SU-DHL-6 (cell line): Measurements from ENCODE around the gene RAB27B.

Experiments used
- H2AFZ ChIP-seq: fragments of 200-600 bp; sonication (generic); 2 replicates; pipeline ENCODE4 v1.6.1; 2014; ENCODE audit warnings: low read depth, mild to moderate bottlenecking, moderate library complexity, mixed read lengths, antibody characterized with exemption, low read length; ENCODE audit not compliant: severe bottlenecking
- H3F3A ChIP-seq: fragments of 200-600 bp; shearing (Covaris generic); 2 replicates; pipeline ENCODE4 v1.6.0; 2016; ENCODE audit warnings: antibody characterized with exemption, mild to moderate bottlenecking; ENCODE audit not compliant: insufficient read depth
- H3K27ac ChIP-seq: fragments of 200-600 bp; sonication (generic); 2 replicates; pipeline ENCODE4 v1.5.1; 2016; ENCODE audit warnings: low read depth, mild to moderate bottlenecking, low read length, moderate library complexity, mixed read lengths
- H3K27me3 ChIP-seq: fragments of 200-600 bp; sonication (generic), shearing (Covaris generic); 2 replicates; pipeline ENCODE4 v1.6.0; 2014; ENCODE audit warnings: mild to moderate bottlenecking, low read length
- H3K36me3 ChIP-seq: fragments of 200-600 bp; sonication (generic); 2 replicates; pipeline ENCODE4 v1.6.1; 2014; ENCODE audit warnings: mild to moderate bottlenecking, low read length, mixed read lengths
- H3K4me2 ChIP-seq: fragments of 300-600, 200-600 bp; shearing (Covaris generic), sonication (generic); 2 replicates; pipeline ENCODE4 v1.6.0; 2014; ENCODE audit warnings: low read length, low read depth, mild to moderate bottlenecking; ENCODE audit not compliant: poor library complexity, severe bottlenecking
- H3K4me3 ChIP-seq: fragments of 200-600 bp; sonication (generic); 2 replicates; pipeline ENCODE4 v1.5.1; 2014; ENCODE audit warnings: antibody characterized with exemption, low read length, mild to moderate bottlenecking, mixed read lengths; ENCODE audit not compliant: insufficient read depth, poor library complexity, severe bottlenecking
- H3K79me2 ChIP-seq: fragments of 200-600 bp; sonication (generic); 2 replicates; pipeline ENCODE4 v1.6.1; 2014; ENCODE audit warnings: mild to moderate bottlenecking, low read length, moderate library complexity; ENCODE audit not compliant: insufficient read depth
- H3K9ac ChIP-seq: fragments of 200-600 bp; sonication (generic); 2 replicates; pipeline ENCODE4 v1.7.0; 2014; ENCODE audit warnings: mild to moderate bottlenecking, low read length
- H3K9me2 ChIP-seq: fragments of 200-600 bp; sonication (generic); replicated peaks from 2 replicates; pipeline ENCODE4 v1.6.1; 2014; ENCODE audit warnings: low read length; ENCODE audit not compliant: insufficient read depth
- H3K9me3 ChIP-seq: fragments of 200-600 bp; sonication (generic); 2 replicates; pipeline ENCODE4 v1.6.1; 2014; ENCODE audit warnings: low read length, mixed read lengths; ENCODE audit not compliant: insufficient read depth
- H4K20me1 ChIP-seq: fragments of 200-600 bp; sonication (generic); 2 replicates; pipeline ENCODE4 v1.6.1; 2014; ENCODE audit warnings: low read depth, mild to moderate bottlenecking, antibody characterized with exemption, low read length, moderate library complexity, mixed read lengths
- CTCF ChIP-seq: fragments of 200-600 bp; sonication (generic); IDR thresholded peaks from one replicate; pipeline ENCODE4 v1.5.1; 2017; ENCODE audit warnings: antibody characterized with exemption, mild to moderate bottlenecking, low read length, moderate library complexity; ENCODE audit not compliant: insufficient read depth, poor library complexity, severe bottlenecking
- EZH2phosphoT487 ChIP-seq: fragments of 200-600 bp; sonication (generic), shearing (Covaris generic); conservative IDR thresholded peaks from 2 replicates; pipeline ENCODE4 v1.6.1; 2018; ENCODE audit warnings: mild to moderate bottlenecking, antibody characterized with exemption, low read length, moderate library complexity, mixed read lengths

Gene RAB27B

GRCh38 chr18:54888378-54888777 lies 60.1 kb downstream of the RAB27B start:
- Histone ChIP-seq H4K20me1 (no peaks in the 10 kb centered on the region), H3K9ac (no peak overlapping the region), H3K4me2 (no peak overlapping the region), H2AFZ (no peak overlapping the region), H3K9me3 (no peaks in the 10 kb centered on the region), H3K9me2 (no peaks in the 10 kb centered on the region), H3K4me3 (no peak overlapping the region), H3K27ac (no peak overlapping the region), H3K79me2 (no peaks in the 10 kb centered on the region), H3K27me3 (no peaks in the 10 kb centered on the region), H3F3A (no peaks in the 10 kb centered on the region), H3K36me3 (no peaks in the 10 kb centered on the region)
- TF ChIP-seq CTCF (no peak), EZH2phosphoT487 (no peak)

GRCh38 chr18:54888933-54889332 lies 60.7 kb downstream of the RAB27B start:
- H3K36me3 ChIP-seq = no peaks in the 10 kb centered on the region
- no peak overlapping the region for H2AFZ ChIP-seq
- H3K79me2 ChIP-seq = no peaks in the 10 kb centered on the region
- no peak overlapping the region for H3K9ac ChIP-seq
- H3K9me2 ChIP-seq = no peaks in the 10 kb centered on the region
- H3F3A ChIP-seq = no peaks in the 10 kb centered on the region
- H3K27ac ChIP-seq = no peak overlapping the region
- H3K27me3 ChIP-seq = no peaks in the 10 kb centered on the region
- H4K20me1 ChIP-seq = no peaks in the 10 kb centered on the region
- H3K4me3 ChIP-seq = no peak overlapping the region
- no peak for TF ChIP-seq CTCF
- TF ChIP-seq EZH2phosphoT487 = no peak
- no peak overlapping the region for H3K4me2 ChIP-seq
- H3K9me3 ChIP-seq = no peaks in the 10 kb centered on the region

GRCh38 chr18:54899500-54899899 lies 71.2 kb downstream of the RAB27B start:
- Histone ChIP-seq H3K9me2 (no peaks in the 10 kb centered on the region), H4K20me1 (no peaks in the 10 kb centered on the region; the same call in 1 of the 2 replicates), H3K9me3 (no peaks in the 10 kb centered on the region), H3K27ac (no peak overlapping the region), H2AFZ (no peak overlapping the region), H3K27me3 (no peaks in the 10 kb centered on the region), H3K79me2 (no peaks in the 10 kb centered on the region), H3F3A (no peaks in the 10 kb centered on the region), H3K9ac (no peak overlapping the region), H3K4me3 (no peak overlapping the region), H3K36me3 (no peaks in the 10 kb centered on the region), H3K4me2 (no peak overlapping the region)
- TF ChIP-seq EZH2phosphoT487 (no peak), CTCF (no peak)
